DND-41 (cell line): ENCODE data around the gene FTO.

Experiments
- EZH2 ChIP-seq: IDR thresholded peaks from 3 replicates; pipeline ENCODE4 v1.6.1; 2012; ENCODE audit warnings: borderline replicate concordance, low read depth, mild to moderate bottlenecking, moderate library complexity, low read length, inconsistent platforms; ENCODE audit not compliant: severe bottlenecking
- TF ChIP-seq, protein P1 (sequence below): IDR thresholded peaks from 2 replicates; pipeline ENCODE4 v1.5.1; 2012; ENCODE audit warnings: borderline replicate concordance, low read length, moderate library complexity, mild to moderate bottlenecking; ENCODE audit not compliant: poor library complexity, severe bottlenecking; ENCODE audit errors: extremely low read depth

DNA sequence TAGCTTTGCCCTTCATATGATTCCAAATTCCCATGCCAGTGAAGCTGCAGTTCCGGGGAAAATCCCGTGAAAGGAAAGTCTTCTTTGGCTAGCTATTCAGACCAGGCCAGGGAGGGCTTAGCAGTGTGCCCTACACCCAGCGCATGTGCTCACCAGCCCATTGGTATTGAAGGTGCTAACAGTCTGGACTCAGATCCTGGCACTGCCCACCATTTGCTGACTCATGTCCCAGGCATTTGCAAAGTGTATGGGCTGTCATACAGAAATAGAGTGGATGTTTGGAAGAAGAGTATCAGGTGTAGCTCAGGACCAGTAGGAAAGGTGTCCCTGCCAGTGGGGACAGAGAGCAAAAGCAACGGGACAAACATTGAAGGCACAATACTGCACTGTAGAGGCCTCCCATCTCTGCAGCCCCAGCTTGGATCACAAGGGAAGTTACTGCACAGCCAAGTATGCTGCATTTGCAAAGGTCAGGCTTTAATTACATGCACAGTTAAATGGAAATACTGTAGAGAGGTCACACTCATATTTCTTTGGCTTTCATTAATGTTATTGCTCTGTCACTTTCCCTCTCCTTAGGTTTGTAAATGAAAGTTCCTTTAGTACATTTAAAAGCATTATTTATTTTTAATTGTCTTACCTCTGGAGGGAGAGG lies 362.6 kb downstream of the FTO start:
- TF ChIP-seq, protein P1, sequence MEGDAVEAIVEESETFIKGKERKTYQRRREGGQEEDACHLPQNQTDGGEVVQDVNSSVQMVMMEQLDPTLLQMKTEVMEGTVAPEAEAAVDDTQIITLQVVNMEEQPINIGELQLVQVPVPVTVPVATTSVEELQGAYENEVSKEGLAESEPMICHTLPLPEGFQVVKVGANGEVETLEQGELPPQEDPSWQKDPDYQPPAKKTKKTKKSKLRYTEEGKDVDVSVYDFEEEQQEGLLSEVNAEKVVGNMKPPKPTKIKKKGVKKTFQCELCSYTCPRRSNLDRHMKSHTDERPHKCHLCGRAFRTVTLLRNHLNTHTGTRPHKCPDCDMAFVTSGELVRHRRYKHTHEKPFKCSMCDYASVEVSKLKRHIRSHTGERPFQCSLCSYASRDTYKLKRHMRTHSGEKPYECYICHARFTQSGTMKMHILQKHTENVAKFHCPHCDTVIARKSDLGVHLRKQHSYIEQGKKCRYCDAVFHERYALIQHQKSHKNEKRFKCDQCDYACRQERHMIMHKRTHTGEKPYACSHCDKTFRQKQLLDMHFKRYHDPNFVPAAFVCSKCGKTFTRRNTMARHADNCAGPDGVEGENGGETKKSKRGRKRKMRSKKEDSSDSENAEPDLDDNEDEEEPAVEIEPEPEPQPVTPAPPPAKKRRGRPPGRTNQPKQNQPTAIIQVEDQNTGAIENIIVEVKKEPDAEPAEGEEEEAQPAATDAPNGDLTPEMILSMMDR = no peak
- TF ChIP-seq EZH2 = no peak
